Measurements from ENCODE around the gene PSMD2. TPM values are rescaled to one million over a fixed set of nuclear protein-coding genes. Genes with fewer than 3 reads are reported as not detected.

PSMD2 gene
- total RNA-seq, 4 donors from 2014 or later, result 63.6 to 234 (median 195) TPM

- no peaks in the 10 kb centered on the region for H3K9me3 ChIP-seq
- H3K4me3 ChIP-seq, result peak overlapping the region; percentile 69 to 89 (median 74)
- peaks cover 0 to 8% (median 0%) of the 10 kb centered on the region in 4 donors for H3K36me3 ChIP-seq
- WGBS, 2 donors (ENCODE audit: low coverage in 1 of 2), result 0% methylated on average over 6 of the region's 89 CpGs; no CpG with 5 or more reads in 1 of the 2 donors
- H3K27ac ChIP-seq, result peak overlapping the region; percentile 94 to 98 (median 96)
- TF ChIP-seq POLR2AphosphoS5 (IDR thresholded peaks at IDR 0.05) (peak; percentile 23 to 87 (median 77)), POLR2A (IDR thresholded peaks at IDR 0.05) (peak; percentile 67), EP300 (IDR thresholded peaks at IDR 0.05; ENCODE audit: low read depth) (peak; percentile 78), CTCF (IDR thresholded peaks at IDR 0.05) (no peak)
- DNase-seq, result peak; percentile 87
- peaks cover 26 to 50% (median 41%) of the 10 kb centered on the region in 4 donors for H3K4me1 ChIP-seq
- intact Hi-C loops (cut with DNase I; ENCODE audit: low total_unique reads) (no loop called here), in situ Hi-C loops (cut with MboI; ENCODE audit: low pct_ligation_motif_present in 1 of 4, low pct_unique_long_range_greater_than_20kb in 1 of 4, low sequenced_read_pairs in 3 of 4) (no loop called here)
- H3K27me3 ChIP-seq, result no peaks in the 10 kb centered on the region
Observed at GRCh38 chr3:184314700-184315542, 15.9 kb downstream of the PSMD2 start.

GRCh38 chr3:184315543-184315867 is 16.5 kb downstream of the PSMD2 start:
- TF ChIP-seq POLR2A (IDR thresholded peaks at IDR 0.05) (no peak), CTCF (IDR thresholded peaks at IDR 0.05) (no peak), EP300 (IDR thresholded peaks at IDR 0.05; ENCODE audit: low read depth) (no peak), POLR2AphosphoS5 (IDR thresholded peaks at IDR 0.05) (no peak)
- Histone ChIP-seq H3K27ac (peak overlapping the region; percentile 94 to 98 (median 96)), H3K36me3 (peaks cover 0 to 8% (median under 1%) of the 10 kb centered on the region in 4 donors), H3K9me3 (no peaks in the 10 kb centered on the region), H3K4me1 (peaks cover 31 to 56% (median 46%) of the 10 kb centered on the region in 4 donors), H3K27me3 (no peaks in the 10 kb centered on the region), H3K4me3 (peak overlapping the region; percentile 69 to 89 (median 74))
- 4% methylated on average over 6 of the region's 6 CpGs; no CpG with 5 or more reads in 1 of the 2 donors for WGBS, 2 donors (ENCODE audit: low coverage in 1 of 2)
- DNase-seq, result no peak
- in situ Hi-C loops (cut with MboI; ENCODE audit: low pct_ligation_motif_present in 1 of 4, low pct_unique_long_range_greater_than_20kb in 1 of 4, low sequenced_read_pairs in 3 of 4) (no loop called here), intact Hi-C loops (cut with DNase I; ENCODE audit: low total_unique reads) (no loop called here)

GRCh38 chr3:184315871-184316661 is 17.0 kb downstream of the PSMD2 start:
- Histone ChIP-seq H3K36me3 (peaks cover 0 to 13% (median 3%) of the 10 kb centered on the region in 4 donors), H3K27me3 (no peaks in the 10 kb centered on the region), H3K4me3 (peak overlapping the region; percentile 69 to 89 (median 74)), H3K9me3 (no peaks in the 10 kb centered on the region), H3K27ac (peak overlapping the region; percentile 94 to 98 (median 96)), H3K4me1 (peaks cover 32 to 59% (median 49%) of the 10 kb centered on the region in 4 donors)
- in situ Hi-C loops (cut with MboI; ENCODE audit: low pct_ligation_motif_present in 1 of 4, low pct_unique_long_range_greater_than_20kb in 1 of 4, low sequenced_read_pairs in 3 of 4) (no loop called here), intact Hi-C loops (cut with DNase I; ENCODE audit: low total_unique reads) (no loop called here)
- WGBS, 2 donors (ENCODE audit: low coverage in 1 of 2), result 26% methylated on average over 16 of the region's 16 CpGs; no CpG with 5 or more reads in 1 of the 2 donors
- TF ChIP-seq EP300 (IDR thresholded peaks at IDR 0.05; ENCODE audit: low read depth), result no peak
- TF ChIP-seq POLR2AphosphoS5 (IDR thresholded peaks at IDR 0.05), result no peak
- no peak for TF ChIP-seq POLR2A (IDR thresholded peaks at IDR 0.05)
- no peak for TF ChIP-seq CTCF (IDR thresholded peaks at IDR 0.05)
- DNase-seq, result no peak

- peak overlapping the region; percentile 94 to 98 (median 96) for H3K27ac ChIP-seq
- H3K9me3 ChIP-seq, result no peaks in the 10 kb centered on the region
- H3K4me1 ChIP-seq, result peaks cover 32 to 59% (median 49%) of the 10 kb centered on the region in 4 donors
- WGBS, 2 donors (ENCODE audit: low coverage in 1 of 2), result 69% methylated on average over 7 of the region's 7 CpGs; no CpG with 5 or more reads in 1 of the 2 donors
- in situ Hi-C loops (cut with MboI; ENCODE audit: low pct_ligation_motif_present in 1 of 4, low pct_unique_long_range_greater_than_20kb in 1 of 4, low sequenced_read_pairs in 3 of 4), result no loop called here
- TF ChIP-seq CTCF (IDR thresholded peaks at IDR 0.05) (no peak), POLR2AphosphoS5 (IDR thresholded peaks at IDR 0.05) (no peak), EP300 (IDR thresholded peaks at IDR 0.05; ENCODE audit: low read depth) (no peak), POLR2A (IDR thresholded peaks at IDR 0.05) (no peak)
- no peak for DNase-seq
- H3K4me3 ChIP-seq, result peak overlapping the region in 2 of 4 donors; percentile 70 to 78
- intact Hi-C loops (cut with DNase I; ENCODE audit: low total_unique reads), result no loop called here
- H3K27me3 ChIP-seq, result no peaks in the 10 kb centered on the region
- peaks cover 1 to 20% (median 9%) of the 10 kb centered on the region in 4 donors for H3K36me3 ChIP-seq
Observed at GRCh38 chr3:184316792-184317191, 17.8 kb downstream of the PSMD2 start.

Measured in transverse colon (tissue), 4 donors.